ENCODE measurements around the gene FECH.
"Not testable (repeated sequence)": the region's sequence is repeated elsewhere in the genome, so short reads cannot be mapped to it uniquely, and the experiment has no call there.

Gene FECH, protein sequence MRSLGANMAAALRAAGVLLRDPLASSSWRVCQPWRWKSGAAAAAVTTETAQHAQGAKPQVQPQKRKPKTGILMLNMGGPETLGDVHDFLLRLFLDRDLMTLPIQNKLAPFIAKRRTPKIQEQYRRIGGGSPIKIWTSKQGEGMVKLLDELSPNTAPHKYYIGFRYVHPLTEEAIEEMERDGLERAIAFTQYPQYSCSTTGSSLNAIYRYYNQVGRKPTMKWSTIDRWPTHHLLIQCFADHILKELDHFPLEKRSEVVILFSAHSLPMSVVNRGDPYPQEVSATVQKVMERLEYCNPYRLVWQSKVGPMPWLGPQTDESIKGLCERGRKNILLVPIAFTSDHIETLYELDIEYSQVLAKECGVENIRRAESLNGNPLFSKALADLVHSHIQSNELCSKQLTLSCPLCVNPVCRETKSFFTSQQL

DNA sequence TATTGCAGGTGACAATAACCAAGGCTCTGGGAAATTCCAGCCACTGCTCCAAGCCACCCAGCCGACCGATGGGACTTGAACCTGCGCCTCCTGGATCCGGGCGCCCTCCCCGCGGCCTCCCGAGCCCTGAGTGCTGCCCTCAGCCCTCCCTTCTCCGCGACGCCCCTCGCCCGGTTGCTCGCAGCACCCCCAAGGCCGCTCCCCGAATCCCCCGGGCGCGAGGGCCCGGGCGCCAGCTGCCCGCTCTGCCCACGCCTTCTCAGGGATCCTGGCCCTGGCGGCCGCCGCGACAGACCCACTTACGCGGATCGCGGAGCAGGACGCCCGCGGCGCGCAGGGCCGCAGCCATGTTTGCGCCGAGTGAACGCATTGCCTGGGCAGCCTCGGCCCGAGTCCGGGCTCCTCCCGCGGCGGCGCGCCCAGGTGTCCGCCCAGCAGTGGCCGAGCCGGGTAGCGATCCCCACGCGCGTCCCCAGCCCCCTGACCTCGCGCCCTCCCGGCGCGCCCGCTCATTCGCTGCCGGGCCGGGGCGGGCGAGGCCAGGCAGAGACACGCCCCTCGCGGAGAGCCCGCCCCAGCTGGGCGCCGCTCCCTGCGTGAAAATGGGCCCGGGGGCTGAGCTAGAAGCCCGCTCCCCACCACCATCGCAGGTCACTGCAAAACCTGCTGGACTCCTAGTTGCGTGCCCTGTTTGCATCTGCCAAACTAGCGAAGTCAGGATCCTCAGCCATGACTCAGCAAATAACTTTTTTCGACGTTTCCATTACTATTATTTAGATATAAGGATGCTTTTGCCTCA lies at the start of gene FECH:
Gene FECH (minus strand): TSS at position 452 of the 799 bp plus-strand sequence. CDS start 82 bp downstream, at position 370.
- DNase-seq (ENCODE audit: low read depth, low spot score): no peak

DNA sequence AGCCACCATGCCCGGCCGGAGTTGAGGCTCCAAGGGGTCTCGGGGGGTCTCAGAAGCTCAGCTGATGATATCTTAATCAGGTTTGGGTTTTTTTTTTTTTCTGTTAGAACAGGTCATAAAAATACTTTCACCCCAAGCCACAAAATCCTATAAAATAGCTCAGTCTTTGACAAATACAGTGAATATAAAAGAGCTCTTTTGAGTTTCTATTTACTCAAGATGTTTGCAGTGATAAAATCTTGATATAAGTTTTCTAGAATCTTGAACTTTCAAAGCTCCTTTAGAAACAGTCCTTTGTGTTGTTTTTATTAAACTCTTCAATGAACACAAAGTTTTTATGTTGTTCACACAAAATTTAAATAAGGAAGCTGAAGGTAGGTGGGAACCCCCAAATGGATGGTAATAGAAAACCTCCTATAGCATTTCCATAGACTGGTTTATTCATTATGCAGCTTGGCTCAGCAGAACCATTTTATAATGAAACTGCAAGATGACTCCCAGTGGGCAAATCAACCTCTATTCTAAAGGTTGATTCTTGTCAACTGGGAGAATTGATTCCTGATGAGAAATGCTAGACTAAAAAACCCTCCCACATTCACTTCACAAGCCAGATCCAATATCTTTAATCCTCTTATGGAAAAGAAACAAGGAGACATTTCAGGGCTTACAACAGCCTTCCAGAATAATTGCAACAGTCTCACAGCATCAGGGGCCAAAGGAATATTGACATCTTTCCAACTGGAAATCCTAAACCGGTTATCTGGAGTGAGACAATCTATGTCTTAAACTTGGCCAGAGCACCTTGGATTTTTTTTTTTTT lies 48.7 kb upstream of the FECH start:
- DNase-seq (ENCODE audit: low read depth, low spot score): no peak

DNA sequence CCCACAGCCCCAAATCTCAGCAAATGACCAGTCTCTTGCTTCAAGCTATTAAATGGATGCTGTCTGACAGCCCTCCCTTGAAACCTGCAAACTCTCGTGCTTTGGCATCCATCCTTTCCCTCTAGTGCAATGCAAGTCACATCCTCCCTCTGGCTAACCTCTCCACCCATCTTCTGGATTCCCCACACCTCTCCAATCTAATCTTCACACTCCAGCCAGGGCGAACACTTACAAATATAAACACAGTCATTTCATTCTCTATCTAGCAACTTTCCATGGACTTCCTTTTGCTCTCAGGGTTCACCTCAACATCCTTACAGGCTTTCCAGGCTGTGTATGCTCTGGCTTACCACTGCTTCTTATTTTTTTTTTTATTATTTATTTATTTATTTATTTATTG lies 45.2 kb upstream of the FECH start:
- DNase-seq (ENCODE audit: low read depth, low spot score): no peak

DNA sequence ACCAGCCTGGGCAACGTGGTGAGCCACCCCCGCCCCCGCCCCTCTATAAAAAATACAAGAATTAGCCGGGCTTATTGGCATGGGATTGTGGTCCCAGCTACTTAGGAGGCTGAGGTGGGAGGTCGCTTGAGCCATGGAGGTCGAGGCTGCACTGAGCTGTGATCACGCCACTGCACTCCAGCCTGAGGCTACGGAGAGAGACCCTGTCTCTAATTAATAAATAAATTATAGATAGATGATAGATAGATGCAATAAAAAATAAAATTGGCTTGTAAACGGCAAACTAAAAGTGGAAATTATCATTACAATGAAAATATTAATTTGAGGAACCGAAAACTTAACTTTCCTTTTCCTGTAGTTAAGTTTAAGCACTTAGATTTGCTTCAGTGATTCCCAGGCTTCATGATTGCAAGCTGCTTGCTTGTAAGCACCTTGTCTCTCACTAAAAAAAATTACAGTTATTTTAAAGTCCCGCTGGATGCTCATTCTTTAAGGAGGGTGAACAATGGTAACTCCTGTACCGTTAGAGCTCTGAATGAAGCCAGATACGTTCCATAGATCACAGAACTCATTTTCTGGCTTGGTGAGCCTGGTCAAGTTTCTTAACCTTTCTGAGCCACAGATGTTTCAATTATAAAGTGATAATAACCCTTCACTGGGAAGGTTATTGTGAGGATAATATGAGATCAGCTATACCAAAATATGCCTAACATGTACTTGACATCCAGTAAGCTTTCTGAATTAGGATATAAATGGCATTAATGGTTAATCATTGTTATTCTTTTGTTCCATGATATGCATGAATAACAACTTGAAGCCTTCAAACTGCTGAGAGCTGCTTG lies 44.5 kb upstream of the FECH start:
- DNase-seq (ENCODE audit: low read depth, low spot score): no peak

DNA sequence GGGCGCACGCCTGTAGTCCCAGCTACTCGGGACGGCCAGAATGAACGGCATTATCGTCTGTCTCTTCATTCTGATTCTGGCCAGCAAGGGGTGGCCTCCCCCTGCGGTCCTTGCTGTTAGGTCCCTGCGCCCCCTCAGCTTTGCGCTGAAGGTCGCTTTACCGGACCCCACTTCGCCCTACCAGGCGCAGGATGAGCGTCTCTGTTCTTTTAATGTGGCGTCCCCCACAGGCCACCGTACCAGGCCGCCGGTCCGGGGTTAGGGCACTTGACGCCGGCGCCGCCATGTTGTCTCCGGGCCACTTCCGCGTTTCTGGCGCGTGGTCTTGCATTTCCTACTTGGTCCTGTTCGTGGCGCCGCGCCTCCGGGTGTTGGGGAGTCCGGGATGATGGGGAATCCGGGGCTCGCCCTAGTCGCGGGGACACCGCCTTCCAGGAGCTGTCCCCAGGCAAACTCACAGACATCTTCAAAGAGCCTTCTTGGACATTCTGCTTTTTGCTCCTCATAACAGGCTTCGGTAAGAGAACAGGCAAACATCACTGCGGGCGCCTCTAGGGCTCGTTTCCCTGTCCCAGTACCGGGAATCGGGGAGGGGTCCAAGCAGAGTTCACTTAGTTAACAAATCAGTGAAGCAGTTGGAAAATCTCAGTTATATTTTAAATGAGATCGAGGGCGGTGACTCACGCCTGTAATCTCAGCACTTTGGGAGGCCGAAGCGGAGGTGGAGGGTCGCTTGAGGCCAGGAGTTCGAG lies 43.7 kb upstream of the FECH start:
- peak; percentile 92 for DNase-seq (ENCODE audit: low read depth, low spot score)

DNA sequence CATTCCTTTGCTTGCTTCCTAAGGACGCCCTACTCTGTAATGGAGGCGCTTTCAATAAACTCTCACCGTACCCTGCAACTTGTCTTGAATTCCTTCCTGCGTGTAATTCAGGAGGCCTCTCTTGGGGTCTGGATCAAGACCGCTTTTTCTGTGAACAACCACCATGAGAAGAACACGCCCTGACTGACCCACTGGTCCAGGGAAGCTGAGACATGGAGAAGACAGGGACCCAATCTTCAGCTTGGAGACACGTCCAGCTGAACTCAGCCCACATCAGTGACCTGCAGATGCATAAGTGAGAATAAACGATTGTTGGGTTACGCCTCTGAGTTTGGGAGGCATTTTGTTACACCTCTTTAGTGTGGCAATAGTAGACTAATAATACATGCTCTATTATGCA lies 42.9 kb upstream of the FECH start:
- DNase-seq (ENCODE audit: low read depth, low spot score): no peak

DNA sequence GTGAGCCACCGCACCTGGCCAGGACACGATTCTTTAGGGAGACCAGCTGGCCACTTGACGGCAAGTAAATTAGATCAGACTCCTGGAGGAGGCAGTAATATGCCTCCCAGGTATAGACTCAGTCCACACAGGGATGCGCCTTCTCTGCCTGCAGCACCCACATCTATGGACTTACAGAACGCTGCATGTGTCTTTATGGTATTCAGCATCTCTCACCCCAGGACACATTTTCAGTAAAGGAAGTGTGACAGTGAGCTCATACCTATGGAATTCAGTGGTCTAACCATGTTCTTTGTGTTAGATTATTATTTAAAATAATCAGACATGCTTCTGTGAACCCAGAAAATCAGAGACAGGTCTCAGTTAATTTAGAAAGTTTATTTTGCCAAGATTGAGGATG lies 41.0 kb upstream of the FECH start:
- DNase-seq (ENCODE audit: low read depth, low spot score): no peak

DNA sequence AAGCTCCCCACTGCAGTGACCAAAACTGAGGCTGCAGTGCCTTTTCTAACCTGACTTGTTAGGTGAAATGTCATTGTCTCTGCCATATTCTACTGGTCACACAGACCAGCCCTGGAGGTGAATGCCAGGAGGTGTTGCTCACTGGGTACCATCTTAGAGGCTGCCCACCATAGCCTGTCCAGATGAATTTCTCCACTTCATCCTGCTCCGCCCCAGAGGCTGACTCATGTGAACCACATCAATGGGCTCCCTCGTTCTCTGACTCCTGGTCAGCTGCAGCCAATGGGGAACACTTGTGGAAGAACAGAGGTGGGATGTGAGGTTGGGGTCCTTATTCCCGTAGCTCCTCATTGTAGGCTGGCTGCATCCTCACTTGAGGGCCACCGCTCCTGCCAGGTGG lies 38.5 kb upstream of the FECH start:
- no peak for DNase-seq (ENCODE audit: low read depth, low spot score)

DNA sequence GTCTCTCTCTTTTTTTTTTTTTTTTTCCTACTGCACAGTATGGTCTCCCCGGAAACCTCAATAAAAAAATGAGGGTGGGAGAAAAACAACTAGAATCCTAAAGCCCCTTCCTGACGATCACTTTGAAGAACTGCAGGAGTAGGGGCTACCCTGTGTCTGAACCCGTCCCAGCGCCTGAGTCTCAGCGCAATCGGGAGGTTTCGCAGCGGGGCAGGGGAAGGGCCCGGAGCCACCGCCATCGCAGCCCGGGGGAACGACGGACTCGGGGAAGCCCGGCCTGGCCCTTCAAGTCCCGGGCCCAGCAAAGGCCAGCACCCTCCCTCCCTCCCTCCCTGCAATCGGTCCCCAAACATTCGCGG lies 34.7 kb upstream of the FECH start:
- DNase-seq (ENCODE audit: low read depth, low spot score): no peak

DNA sequence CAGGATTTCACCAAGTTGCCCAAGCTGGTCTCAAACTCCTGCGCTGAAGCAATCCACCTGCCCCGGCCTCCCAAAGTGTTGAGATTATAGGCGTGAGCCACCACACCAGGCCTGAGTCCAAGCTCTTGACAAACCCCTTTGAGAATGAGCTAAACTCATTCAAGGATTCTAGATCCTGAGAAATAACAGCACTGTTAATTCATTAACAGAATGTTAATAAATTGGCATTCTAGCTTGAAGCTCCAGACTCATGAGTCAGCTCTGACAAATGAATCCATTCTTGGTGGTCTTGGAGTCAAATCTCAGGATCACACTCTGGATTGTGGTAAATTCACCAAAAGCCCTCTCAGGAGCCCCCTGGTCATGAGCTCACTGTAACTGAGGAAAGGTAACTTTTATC lies 33.4 kb upstream of the FECH start:
- DNase-seq (ENCODE audit: low read depth, low spot score): no peak

DNA sequence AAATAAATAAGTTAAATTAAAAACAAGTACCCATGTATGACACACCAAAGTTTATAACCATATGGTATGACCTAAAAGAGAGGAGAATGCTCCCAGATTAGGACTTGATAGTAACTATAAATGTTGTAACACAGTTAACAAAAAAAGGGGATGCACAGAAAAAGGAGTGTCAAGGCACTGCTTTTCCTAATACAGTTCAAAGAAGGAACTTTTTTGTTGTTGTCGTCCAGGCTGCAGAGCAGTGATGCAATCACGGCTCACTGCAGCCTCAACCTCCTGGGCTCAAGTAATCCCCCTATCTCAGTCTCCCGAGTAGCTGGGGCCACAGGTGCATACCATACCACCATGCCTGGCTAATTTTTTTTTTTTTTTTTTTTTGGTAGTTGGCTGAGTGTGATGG lies 32.4 kb upstream of the FECH start:
- no peak for DNase-seq (ENCODE audit: low read depth, low spot score)

DNA sequence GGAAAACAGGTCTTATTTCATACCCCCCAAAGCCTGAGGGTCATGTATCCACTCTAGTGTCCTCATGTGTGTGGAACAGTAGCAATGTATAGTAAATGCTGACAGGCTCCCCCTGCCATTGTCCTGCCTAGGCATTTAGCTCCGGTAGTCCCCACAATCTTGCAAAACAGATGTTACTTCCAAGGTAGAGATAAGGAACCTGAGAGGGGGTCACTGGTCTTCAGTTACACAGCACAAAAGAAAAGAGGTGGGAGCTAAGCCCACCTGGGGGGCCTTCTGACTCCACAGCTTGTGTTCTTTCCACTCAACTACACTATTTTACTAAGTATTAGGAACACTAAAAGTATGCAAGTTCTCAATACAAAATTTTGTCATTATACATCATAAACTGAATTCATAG lies 17.4 kb upstream of the FECH start:
- DNase-seq (ENCODE audit: low read depth, low spot score): no peak

DNA sequence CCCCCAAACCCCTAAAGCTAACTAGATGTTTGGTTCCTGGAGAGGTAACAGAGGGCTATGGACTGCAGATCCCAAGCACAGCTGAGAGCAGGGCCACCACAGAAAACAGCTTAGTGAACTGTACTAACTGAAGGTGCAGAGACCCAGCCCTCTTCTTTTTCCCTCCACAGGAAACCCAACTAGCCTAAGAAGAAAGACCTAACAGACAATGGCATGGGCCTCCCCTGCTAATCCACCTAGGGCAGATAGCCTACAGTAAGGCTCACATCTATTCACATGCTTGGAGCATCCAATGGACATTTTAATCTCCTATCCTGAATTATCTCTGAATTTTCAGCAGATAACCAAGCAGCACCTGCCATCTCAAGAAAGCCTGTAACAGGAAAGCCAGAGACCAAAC lies 8.8 kb upstream of the FECH start:
- DNase-seq (ENCODE audit: low read depth, low spot score): no peak

DNA sequence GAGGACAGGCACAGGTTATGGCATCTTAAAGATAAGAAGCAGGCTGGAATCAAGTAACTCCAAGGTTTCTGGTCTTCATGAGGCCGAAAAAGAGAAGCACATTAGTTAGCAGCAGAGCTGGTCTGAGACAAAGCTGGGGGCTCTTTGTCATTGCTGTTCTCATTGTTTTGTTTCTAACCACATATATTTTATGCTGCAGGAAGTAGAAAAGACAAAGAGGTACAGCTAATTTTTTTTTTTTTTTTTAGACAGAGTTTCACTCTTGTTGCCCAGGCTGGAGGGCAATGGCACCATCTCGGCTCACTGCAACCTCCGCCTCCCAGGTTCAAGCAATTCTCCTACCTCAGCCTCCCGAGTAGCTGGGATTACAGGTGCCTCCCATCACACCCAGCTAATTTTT lies 6.2 kb upstream of the FECH start:
- DNase-seq (ENCODE audit: low read depth, low spot score): not testable (repeated sequence)

DNA sequence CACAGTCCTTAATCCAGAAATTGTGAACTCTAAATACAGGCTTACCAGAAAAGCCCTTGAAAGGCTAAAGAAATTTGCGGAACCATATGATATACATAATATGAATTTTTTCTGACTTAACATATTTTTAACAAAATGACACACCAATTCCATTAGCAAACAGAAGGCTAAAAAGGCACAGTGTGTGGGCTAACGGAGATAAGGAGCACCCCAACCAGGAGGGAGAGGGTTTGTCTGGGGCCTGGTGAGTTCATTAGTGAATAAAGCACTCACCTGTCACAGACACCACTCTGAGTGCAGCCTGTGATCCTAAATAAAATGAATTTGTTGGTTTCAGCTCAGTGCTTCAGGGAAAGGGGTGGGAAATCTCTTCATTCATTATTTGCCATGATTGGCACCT lies 2.7 kb upstream of the FECH start:
- no peak for DNase-seq (ENCODE audit: low read depth, low spot score)

DNA sequence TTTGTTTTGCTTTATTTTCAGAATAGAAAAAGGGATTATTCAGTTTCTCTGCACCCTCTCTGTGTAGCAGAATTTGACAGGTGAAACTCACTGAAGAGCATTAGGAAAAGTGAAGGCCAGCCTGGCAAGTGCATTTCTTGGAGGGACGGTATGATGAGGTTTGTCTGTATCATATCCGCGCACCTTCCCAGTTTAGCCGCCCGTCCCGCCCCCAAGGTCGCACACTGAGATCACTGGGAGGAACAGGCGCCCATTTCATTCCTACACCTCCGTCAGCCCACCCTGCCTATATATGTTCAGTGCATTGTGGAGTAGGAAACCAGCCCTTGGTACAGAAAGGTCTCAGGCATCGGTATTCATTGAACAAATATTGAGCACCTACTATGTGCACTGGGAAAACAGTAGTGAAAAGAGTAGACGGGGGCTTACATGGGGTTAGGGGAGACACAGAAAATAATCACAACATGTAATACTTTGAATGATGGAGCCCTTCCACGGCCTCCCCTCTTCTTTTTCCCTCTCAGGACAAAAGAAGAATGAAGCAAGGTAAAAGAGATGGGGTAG lies 678 bp upstream of the FECH start:
- DNase-seq (ENCODE audit: low read depth, low spot score): no peak

DNA sequence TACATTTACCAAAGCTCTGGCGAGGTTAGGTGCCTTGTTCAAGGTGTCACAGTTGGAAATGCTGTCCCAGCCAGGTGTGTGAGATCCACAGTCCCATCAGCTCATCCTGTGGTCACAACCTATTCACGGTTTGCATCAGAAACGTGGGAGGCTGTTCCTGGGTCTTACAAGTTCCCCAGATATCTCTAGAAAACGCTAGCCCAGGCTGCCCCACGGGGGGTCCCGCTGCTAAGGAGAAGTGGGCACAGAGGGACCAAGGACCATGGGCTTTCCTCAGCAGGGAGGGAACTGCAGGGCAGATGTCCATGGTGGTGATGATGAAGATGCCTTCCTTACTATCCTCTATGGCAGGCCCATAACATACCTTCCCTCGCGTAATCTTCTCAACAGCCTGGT lies 649 bp downstream of the FECH start:
- DNase-seq (ENCODE audit: low read depth, low spot score): no peak

DNA sequence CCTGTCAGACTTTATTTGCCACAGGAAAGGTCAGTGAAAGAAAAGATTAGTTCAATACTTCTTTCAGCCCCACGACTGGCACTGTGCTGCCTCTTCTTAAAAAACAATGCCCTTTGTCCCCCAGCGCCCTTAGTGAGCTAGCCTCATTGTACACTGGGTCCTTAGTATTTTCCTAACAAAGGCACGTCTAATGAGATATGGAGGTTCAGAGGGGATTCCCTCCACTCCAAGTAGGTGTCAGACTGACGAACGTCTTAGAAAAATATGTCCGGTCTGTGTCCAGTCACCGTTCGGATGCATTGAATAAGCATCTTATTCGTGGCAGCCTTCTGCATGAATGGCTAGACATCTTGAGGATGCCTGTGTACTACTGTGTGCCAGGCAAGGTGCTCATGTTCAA lies 1.1 kb downstream of the FECH start:
- DNase-seq (ENCODE audit: low read depth, low spot score): no peak

DNA sequence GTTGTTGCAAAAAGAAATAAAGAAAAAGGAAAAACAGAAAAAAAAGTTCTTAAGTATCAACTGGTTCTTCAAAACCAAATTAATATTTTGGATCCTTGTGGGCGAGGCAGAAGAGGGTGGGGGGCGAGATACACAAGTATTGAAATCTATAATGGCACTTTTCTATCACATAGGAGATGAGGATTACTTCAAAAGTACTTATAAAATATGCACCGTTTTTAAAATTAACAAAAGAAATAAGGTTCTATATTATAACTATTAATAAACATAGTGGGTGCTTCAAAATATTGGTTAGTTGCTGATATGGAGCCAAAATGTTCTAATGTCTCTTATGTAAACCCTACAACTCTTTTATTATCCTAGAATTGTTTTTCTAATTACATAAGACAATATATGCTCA lies 2.1 kb downstream of the FECH start:
- DNase-seq (ENCODE audit: low read depth, low spot score): no peak

DNA sequence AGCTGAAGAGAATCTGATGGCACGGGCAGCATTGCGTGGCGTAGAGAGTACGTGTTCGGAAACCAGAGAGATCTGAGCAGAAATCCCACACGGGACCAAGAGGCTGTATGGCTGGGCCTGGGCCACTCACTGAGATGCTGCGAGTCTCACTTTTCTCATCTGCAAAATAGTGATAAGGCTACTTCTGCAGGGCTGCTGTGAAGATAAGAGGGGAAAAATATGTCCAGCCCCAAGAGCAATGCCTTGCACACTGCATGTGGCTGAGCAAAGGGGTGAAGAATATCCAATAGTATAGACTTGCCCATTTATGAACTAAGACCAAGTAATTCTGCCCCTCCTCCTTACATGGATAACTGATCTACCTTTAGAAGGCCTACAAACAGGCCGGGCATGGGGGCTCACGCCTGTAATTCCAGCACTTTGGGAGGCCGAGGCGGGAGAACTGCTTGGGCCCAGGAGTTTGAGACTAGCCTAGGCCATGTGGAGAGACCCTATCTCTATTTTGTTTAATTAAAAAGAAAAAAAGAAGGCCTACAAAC lies 3.1 kb downstream of the FECH start:
- no peak for DNase-seq (ENCODE audit: low read depth, low spot score)

All from smooth muscle cell of the brain vasculature (primary cell).